ENCODE measurements around the gene SMU1. TPM values are rescaled to one million over a fixed set of nuclear protein-coding genes. Genes with fewer than 3 reads are reported as not detected.

The SMU1 gene
- total RNA-seq, 4 donors from 2014 or later = 12.5 to 15.3 (median 13.6) TPM

GRCh38 chr9:32992595-32993238, 83.8 kb downstream of the SMU1 start:
- DNase-seq (no peak), ATAC-seq (no peak)
- intact Hi-C loops (cut with DNase I; ENCODE audit: low total_unique reads) = no loop called here
- H3K27me3 ChIP-seq = no peaks in the 10 kb centered on the region
- no peak for TF ChIP-seq CTCF (IDR thresholded peaks at IDR 0.05 in 4 of 5, conservative IDR thresholded peaks at IDR 0.05 in 1 of 5)
- no peak for TF ChIP-seq POLR2A (IDR thresholded peaks at IDR 0.05)
- peaks cover 0 to 37% of the 10 kb centered on the region in 2 donors for H3K36me3 ChIP-seq
- no peak overlapping the region for H3K27ac ChIP-seq
- no peaks in the 10 kb centered on the region for H3K9me3 ChIP-seq
- in situ Hi-C loops (cut with MboI; ENCODE audit: low sequenced_read_pairs in 4 of 4) = no loop called here
- peaks cover 0 to 5% of the 10 kb centered on the region in 2 donors for H3K4me1 ChIP-seq
- no peak overlapping the region for H3K4me3 ChIP-seq

- intact Hi-C loops (cut with DNase I; ENCODE audit: low total_unique reads) = no loop called here
- H3K27me3 ChIP-seq = no peaks in the 10 kb centered on the region
- ATAC-seq = no peak
- TF ChIP-seq POLR2A (IDR thresholded peaks at IDR 0.05) (no peak), CTCF (IDR thresholded peaks at IDR 0.05 in 4 of 5, conservative IDR thresholded peaks at IDR 0.05 in 1 of 5) (no peak)
- DNase-seq = no peak
- in situ Hi-C loops (cut with MboI; ENCODE audit: low sequenced_read_pairs in 4 of 4) = no loop called here
- no peaks in the 10 kb centered on the region for H3K9me3 ChIP-seq
- H3K27ac ChIP-seq = no peak overlapping the region
- H3K4me1 ChIP-seq = peaks cover 0 to 5% of the 10 kb centered on the region in 2 donors
- H3K4me3 ChIP-seq = no peak overlapping the region
- H3K36me3 ChIP-seq = peaks cover 0 to 41% of the 10 kb centered on the region in 2 donors
Observed at GRCh38 chr9:32991897-32992594, 84.4 kb downstream of the SMU1 start.

Other genes with a start within 250 kb of the SMU1 start
- 10 to 100 TPM; 14.7 to 30.3 (median 17.9) TPM for gene APTX, start 75.0 kb downstream of the SMU1 start, total RNA-seq
- 10 to 100 TPM; 40.8 to 48.7 (median 43.3) TPM for gene DNAJA1, start 51.4 kb downstream of the SMU1 start, total RNA-seq
- gene B4GALT1, start 90.7 kb upstream of the SMU1 start, total RNA-seq = 10 to 100 TPM; 24.2 to 56.2 (median 42.7) TPM
- not detected for gene SPINK4, start 163.5 kb upstream of the SMU1 start, total RNA-seq
- 100 to 1,000 TPM in 3 of 4 donors, 10 to 100 TPM in 1; 81.5 to 244 (median 158) TPM for gene BAG1, start 188.0 kb upstream of the SMU1 start, total RNA-seq
- 10 to 100 TPM; 42.8 to 50.7 (median 47.8) TPM for gene CHMP5, start 188.4 kb upstream of the SMU1 start, total RNA-seq
- gene NFX1, start 213.8 kb upstream of the SMU1 start, total RNA-seq = 10 to 100 TPM; 29.8 to 52.0 (median 40.6) TPM

All from gastrocnemius medialis (tissue), 4 donors.